ENCODE results near the gene OGDHL.

OGDHL gene

DNA sequence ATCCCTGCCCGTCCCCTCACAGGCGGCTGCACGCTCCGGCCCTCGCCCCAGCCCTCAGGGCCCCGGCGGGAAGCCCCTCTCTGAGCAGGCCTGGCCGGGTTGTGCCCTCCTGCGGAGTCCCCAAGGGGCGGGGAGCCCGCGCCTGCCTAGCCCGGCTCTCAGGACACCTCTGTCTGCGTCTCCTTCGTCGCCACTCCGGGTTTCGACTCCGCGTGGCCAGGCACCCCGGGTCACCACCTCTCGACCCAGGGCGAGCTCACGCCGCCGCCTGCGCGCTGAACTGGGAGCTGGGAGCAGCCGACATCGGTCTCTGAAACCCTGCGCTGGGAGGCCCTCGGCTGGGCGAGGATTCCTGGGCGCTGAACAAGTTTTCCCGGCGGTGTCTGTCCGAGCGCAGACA is 6.2 kb upstream of the OGDHL start:
- no peak for DNase-seq (ENCODE audit: low spot score)
- in situ Hi-C loops (cut with MboI; ENCODE audit: low sequenced_read_pairs, unreplicated experiment), result no loop called here
- TF ChIP-seq, protein P1, sequence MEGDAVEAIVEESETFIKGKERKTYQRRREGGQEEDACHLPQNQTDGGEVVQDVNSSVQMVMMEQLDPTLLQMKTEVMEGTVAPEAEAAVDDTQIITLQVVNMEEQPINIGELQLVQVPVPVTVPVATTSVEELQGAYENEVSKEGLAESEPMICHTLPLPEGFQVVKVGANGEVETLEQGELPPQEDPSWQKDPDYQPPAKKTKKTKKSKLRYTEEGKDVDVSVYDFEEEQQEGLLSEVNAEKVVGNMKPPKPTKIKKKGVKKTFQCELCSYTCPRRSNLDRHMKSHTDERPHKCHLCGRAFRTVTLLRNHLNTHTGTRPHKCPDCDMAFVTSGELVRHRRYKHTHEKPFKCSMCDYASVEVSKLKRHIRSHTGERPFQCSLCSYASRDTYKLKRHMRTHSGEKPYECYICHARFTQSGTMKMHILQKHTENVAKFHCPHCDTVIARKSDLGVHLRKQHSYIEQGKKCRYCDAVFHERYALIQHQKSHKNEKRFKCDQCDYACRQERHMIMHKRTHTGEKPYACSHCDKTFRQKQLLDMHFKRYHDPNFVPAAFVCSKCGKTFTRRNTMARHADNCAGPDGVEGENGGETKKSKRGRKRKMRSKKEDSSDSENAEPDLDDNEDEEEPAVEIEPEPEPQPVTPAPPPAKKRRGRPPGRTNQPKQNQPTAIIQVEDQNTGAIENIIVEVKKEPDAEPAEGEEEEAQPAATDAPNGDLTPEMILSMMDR (IDR thresholded peaks at IDR 0.05; ENCODE audit: borderline replicate concordance, control extremely low read depth, extremely low read depth, insufficient read depth, missing control alignments), result no peak

GRCh38 chr10:49767752-49768151 is 5.6 kb upstream of the OGDHL start:
- in situ Hi-C loops (cut with MboI; ENCODE audit: low sequenced_read_pairs, unreplicated experiment), result no loop called here
- DNase-seq (ENCODE audit: low spot score), result no peak
- TF ChIP-seq, protein P1 (IDR thresholded peaks at IDR 0.05; ENCODE audit: borderline replicate concordance, control extremely low read depth, extremely low read depth, insufficient read depth, missing control alignments), result no peak

DNA sequence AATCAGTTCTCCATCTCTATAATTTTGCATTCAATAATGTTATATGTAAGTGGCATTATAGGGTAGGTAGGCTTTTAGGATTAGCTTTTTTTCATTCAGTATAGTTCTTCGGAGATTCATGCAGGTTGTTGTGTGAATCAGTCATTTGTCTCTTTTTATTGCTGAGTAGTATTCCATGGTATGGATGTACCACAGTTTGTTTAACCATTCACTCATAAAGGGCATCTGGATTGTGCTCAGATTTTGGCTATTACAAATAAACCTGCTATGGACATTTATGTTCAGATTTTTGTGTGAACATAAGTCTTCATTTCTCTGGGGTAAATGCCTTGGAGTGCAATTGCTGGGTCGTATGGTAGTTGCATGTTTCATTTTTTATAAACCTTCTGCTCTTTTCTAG is 4.4 kb upstream of the OGDHL start:
- TF ChIP-seq, protein P1 (IDR thresholded peaks at IDR 0.05; ENCODE audit: borderline replicate concordance, control extremely low read depth, extremely low read depth, insufficient read depth, missing control alignments), result no peak
- no peak for DNase-seq (ENCODE audit: low spot score)
- in situ Hi-C loops (cut with MboI; ENCODE audit: low sequenced_read_pairs, unreplicated experiment), result no loop called here

- TF ChIP-seq, protein P1 (IDR thresholded peaks at IDR 0.05; ENCODE audit: borderline replicate concordance, control extremely low read depth, extremely low read depth, insufficient read depth, missing control alignments), result no peak
- no peak for DNase-seq (ENCODE audit: low spot score)
- in situ Hi-C loops (cut with MboI; ENCODE audit: low sequenced_read_pairs, unreplicated experiment), result no loop called here
Measured at GRCh38 chr10:49762566-49762877, 399 bp upstream of the OGDHL start.

DNA sequence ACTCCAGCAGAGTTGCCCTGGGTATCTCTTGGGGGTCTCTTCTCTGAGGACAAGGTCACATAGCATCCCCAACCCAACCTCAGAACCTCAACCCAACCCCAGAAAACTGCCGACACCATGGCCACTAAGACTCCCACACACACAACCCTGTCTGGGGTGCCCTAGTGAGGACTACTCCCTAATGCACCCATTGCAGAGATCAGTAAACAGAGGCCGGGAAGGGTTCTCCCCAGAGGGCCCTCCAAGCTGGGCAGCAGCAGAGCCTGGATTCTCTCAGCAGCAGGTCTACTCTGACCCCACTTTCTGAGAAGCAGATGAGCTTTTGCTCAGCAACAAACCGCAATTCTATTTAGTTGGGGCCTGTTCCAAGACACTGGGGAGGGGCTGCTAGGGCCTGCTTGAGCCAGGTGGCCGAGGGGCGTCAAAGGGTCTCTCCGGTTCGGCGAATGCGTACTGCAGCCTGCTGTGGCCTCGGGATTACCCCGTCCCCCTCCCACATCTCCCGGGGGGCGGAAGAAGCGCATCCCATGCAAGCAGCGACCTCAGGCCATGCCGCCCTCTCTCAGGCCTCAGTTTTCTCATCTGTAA is 828 bp downstream of the OGDHL start:
- DNase-seq (ENCODE audit: low spot score), result peak; percentile 34
- in situ Hi-C loops (cut with MboI; ENCODE audit: low sequenced_read_pairs, unreplicated experiment), result no loop called here
- TF ChIP-seq, protein P1 (IDR thresholded peaks at IDR 0.05; ENCODE audit: borderline replicate concordance, control extremely low read depth, extremely low read depth, insufficient read depth, missing control alignments), result no peak

DNA sequence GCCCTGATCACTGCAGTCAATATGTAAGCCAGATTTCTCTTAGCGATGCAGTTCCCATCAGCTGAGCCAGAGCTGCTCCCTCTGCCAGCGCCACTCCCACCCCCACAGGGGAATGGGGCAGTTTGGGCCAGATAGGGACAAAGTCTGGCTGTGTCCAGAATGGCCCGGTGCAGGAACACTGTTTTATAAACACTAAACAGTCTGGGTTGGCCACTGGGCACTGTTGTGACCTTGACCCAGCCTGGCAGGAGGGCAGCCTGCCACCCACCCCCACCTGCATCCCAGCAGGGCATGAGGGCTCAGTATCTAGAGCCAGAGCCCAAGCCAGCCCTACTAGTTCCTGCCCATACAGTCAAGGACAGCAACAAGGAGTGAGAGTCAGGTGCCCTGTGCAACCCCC is 1.3 kb downstream of the OGDHL start:
- TF ChIP-seq, protein P1 (IDR thresholded peaks at IDR 0.05; ENCODE audit: borderline replicate concordance, control extremely low read depth, extremely low read depth, insufficient read depth, missing control alignments), result no peak
- DNase-seq (ENCODE audit: low spot score), result no peak

More for the DNA sequence above, 1.3 kb downstream of the OGDHL start:
- in situ Hi-C loops (cut with MboI; ENCODE audit: low sequenced_read_pairs, unreplicated experiment), result no loop called here
